ENCODE data around the gene IGIP. TPM values are rescaled to one million over a fixed set of nuclear protein-coding genes. Genes with fewer than 3 reads are reported as not detected.
"Not testable (repeated sequence)": the region's sequence is repeated elsewhere in the genome, so short reads cannot be mapped to it uniquely, and the experiment has no call there.

The IGIP gene
- total RNA-seq, 2 donors from 2014 or later: 12.3 to 14.4 TPM

DNA sequence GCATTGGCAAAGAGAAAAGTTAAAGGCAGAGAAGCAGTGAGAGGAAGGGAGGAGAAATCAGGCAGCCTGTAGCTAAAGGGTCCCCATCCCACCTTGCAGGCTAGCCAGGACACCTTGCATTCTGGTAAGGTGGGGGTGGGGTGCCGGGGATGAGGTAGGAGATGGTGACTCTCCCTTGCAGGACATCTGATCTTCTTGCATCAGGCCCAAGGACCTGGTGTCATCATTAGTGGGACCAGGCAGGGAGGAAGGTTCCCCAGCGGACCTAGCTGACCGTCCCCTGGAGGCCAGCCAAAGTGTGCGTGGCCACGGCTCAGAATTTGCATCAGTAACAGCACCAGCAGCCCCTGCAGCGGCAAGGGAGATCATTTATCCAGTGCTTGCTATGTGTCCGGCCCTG lies 27.5 kb downstream of the IGIP start:
- intact Hi-C loops (cut with DNase I): no loop called here
- no peak for ATAC-seq

DNA sequence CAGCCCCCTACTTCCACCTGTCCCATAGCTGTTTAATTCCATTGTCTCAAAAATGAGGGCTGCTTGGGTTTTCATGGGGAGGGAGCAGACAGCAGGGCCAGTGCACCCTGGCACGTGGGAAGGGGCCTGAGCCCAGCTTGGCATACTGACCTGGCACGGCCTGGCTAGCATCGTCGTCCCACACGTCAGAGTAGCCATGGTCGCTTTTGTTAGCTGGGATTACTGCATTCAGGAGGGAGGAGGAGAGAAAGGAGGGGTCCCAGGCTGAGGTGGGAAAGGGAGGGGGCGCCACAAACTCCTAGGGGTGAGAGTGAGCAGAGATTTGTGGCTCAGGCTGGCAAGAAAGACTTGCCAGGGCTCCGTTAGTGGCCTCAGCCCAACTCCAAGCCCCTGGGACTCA lies 28.2 kb downstream of the IGIP start:
- intact Hi-C loops (cut with DNase I): no loop called here
- DNase-seq (no peak), ATAC-seq (no peak)

More for the DNA sequence above, 27.5 kb downstream of the IGIP start:
- DNase-seq: no peak

DNA sequence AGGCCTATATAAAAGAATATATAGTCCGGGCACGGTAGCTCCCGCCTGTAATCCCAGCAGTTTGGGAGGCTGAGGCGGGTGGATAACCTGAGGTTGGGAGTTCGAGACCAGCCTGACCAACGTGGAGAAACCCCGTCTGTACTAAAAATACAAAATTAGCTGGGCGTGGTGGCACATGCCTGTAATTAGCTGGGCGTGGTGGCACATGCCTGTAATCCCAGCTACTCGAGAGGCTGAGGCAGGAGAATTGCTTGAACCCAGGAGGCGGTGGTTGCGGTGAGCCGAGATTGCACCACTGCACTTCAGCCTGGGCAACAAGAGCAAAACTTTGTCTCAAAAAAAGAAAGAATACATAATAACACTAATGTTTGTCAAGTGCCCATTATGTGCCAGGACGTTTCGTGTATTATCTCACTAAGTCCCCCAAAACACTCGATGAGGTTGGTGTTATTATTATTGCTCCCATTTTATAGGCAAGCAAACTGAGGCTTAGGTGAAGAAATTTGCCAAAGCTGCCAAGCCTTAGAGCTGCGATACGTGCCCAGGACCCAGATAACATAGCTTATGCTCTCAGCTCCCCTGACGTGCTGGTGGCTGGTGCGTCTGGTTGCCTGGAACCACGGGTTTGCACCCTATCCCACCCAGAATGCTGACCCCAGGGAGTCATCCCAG lies 29.1 kb downstream of the IGIP start:
- ATAC-seq, DNase-seq: not testable (repeated sequence)
- intact Hi-C loops (cut with DNase I): loop anchor here in 1 of 2 donors (5.0 kb wide), 1 partner anchor 368 kb away; no protein-coding TSS in a partner anchor

GRCh38 chr5:140157032-140157781 lies 31.5 kb downstream of the IGIP start:
- peak; percentile 95 to 96 for ATAC-seq
- intact Hi-C loops (cut with DNase I): loop anchor here in 1 of 2 donors (1.0 to 5.0 kb wide), 2 partner anchors 84 to 370 kb away; no protein-coding TSS in a partner anchor
- DNase-seq: peak; percentile 92

GRCh38 chr5:140159014-140159927 lies 33.5 kb downstream of the IGIP start:
- intact Hi-C loops (cut with DNase I): loop anchor here in 1 of 2 donors (5.0 kb wide), 1 partner anchor 372 kb away; no protein-coding TSS in a partner anchor
- no peak for ATAC-seq
- no peak for DNase-seq

DNA sequence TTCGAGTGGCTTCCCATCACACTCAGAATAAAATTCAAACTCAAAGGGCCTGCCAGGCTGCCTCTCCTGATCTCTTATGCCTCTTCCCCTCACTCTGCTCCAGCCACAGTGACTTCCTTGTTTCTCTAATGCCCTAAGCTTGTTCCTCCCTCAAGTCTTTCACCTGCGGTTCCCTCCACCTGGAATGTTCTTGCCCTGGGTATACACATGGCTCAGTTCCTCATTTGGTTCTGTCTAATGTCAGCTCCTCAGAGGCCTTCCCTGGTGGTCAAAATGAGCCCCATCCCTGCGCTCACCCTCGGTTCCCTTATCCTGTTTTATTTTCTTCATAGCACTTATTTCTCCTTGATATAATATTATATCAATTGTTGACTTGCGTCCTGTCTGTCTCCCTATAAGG lies 36.5 kb downstream of the IGIP start:
- DNase-seq (no peak), ATAC-seq (no peak)
- intact Hi-C loops (cut with DNase I): no loop called here

GRCh38 chr5:140162781-140163180 lies 37.0 kb downstream of the IGIP start:
- ATAC-seq: no peak
- no peak for DNase-seq
- intact Hi-C loops (cut with DNase I): no loop called here

DNA sequence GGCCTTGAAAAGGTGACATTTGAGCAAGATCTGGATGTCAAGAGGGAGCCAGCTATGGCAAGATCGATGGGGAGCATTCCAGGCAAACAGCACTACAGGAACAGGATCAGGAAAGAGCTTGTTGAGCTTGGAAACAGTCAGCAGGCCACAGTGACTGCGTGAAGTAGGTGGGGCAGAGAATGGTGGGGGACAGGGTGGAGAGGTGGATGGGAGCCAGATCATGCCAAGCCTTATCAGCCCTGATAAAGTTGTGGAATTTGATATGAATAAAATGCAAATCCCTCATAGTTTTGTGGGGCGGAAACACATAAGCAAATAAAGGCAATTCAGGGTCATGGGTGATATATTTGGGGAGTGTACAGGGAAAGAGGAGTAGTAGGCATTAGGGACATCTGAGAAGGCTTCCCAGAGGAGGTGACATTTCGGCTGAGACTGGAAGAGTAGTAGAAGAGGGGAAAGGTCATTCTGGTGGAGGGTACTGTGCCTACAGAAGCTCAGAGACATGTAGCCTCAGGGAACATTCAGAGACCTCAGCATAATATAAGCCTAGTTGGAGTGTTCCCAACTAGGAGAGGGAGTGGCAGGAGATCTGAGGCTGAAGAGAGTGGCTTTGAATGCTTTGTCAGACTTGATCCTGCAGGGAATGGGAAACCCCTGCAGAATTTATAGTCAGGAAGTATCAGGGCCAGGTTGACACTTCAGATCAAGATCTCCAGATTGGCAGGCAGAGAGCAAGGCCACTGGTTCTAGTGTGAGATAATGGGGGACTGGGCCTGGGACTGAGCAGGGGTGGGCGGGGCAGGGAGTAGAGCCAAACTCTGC lies 39.6 kb downstream of the IGIP start:
- DNase-seq (peak; percentile 64), ATAC-seq (peak; percentile 32 to 74)
- intact Hi-C loops (cut with DNase I): no loop called here

GRCh38 chr5:140165923-140166270 lies 40.2 kb downstream of the IGIP start:
- intact Hi-C loops (cut with DNase I): no loop called here
- ATAC-seq (peak in 1 of 2 donors; percentile 21), DNase-seq (no peak)

DNA sequence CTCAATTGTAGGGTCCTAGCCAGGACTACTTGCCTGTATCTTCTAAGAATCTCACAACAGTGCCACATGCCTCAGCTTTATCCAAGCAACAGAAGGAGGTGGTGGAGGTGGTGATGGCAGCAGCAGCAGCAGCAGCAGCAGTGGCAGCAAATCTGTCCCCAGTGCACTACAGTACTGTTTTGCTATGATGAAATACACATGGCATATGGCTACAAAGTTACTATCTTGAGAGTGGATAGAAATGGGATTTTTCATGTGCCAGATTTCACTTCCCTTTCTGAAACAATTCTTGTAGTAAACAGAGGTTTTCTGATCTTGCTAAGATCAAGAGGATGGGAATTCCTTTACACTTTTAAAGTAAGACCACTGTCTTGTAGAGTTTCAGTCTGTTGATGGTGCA lies 41.2 kb downstream of the IGIP start:
- ATAC-seq: no peak
- intact Hi-C loops (cut with DNase I): no loop called here
- DNase-seq: no peak

GRCh38 chr5:140168371-140168770 lies 42.6 kb downstream of the IGIP start:
- intact Hi-C loops (cut with DNase I): no loop called here
- DNase-seq: no peak
- ATAC-seq: no peak

DNA sequence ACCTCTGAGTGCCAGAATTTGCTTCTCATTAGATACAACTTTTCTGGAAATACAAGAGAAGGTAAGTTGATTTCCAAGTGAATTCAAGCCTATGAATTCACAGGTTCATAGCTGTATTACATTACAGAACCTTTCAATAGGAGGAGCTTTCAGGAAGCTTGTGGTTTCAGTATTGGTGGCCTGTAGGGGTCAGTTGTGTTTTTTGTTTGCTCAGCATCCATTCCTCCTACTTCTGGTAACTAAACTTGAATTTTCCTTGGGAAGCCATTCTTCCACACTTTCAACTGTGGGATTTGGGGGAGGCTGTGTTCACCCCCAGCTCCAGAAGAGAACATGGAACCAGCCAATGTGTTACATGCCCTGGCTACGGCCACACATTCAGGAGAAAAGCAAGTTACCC lies 43.7 kb downstream of the IGIP start:
- intact Hi-C loops (cut with DNase I): no loop called here
- ATAC-seq: no peak
- no peak for DNase-seq

- DNase-seq (no peak), ATAC-seq (no peak)
- intact Hi-C loops (cut with DNase I): loop anchor here in 1 of 2 donors (10.0 kb wide), 2 partner anchors 72 to 182 kb away; no protein-coding TSS in a partner anchor
These were observed 46.7 kb downstream of the IGIP start for GRCh38 chr5:140172483-140172882.

DNA sequence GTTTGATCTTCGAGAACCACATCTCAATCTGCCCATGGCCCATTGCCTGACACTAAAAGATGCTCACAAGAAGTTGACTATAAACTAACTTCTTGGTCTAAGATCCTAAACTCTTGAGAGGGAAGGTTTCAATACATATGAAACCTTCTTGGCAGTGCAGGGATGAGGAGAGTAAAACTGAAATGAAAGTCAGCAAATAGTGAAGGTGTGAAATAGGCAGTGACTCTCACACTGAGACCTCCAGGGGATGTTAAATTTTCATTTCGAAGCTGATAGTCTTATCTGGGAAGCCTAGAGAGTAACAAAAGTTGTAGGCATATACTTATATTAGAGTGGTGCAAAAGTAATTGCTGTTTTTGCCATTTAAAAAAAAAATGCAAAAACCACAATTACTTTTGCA lies 48.3 kb downstream of the IGIP start:
- DNase-seq (no peak), ATAC-seq (no peak)
- intact Hi-C loops (cut with DNase I): loop anchor here in 1 of 2 donors (10.0 kb wide), 2 partner anchors 71 to 181 kb away; no protein-coding TSS in a partner anchor

- DNase-seq: peak; percentile 97
- ATAC-seq: peak; percentile 93 to 96
- intact Hi-C loops (cut with DNase I): loop anchor here (5.0 to 10.0 kb wide), 3 partner anchors 70 to 180 kb away; partner anchors contain the start of gene HBEGF (in 1 of the 2)
These were observed 49.0 kb downstream of the IGIP start, which contains the start of gene CYSTM1 for GRCh38 chr5:140174465-140175366. TSS of gene CYSTM1 (plus strand) at chr5:140175188. CDS start at chr5:140194466, 19,278 bp downstream.

DNA sequence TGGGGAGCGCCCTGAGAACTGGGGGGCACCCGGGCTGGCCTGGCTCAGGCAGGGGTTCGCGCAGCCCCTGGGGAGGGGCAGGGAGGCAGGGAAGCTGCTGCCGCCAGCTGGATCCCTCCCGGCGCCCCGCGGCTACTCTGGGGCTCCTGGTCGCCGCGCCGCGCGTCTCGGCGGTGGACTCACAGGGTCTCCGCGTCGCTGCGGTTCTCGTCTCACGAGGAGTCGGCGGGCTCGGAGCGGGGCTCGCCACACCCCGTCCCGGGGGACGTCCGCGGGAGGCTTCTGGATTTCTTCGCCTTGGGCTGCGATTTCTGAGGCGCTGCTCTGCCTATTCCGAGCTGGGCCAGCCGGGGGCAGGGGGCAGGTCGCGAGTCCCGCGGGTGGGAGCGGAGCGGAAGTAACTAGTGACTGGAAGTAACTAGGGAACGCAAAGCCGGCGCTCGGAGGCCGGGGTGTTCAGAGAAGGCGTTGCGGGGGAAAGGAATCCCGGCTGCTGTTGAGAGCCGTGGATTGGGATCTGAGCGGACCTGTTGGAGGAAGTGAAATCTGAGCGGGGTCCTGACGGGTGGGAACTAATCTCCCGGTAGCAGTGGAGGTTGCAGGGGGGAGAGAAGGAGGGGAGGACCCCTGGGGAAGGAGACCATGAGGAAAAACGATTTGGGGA lies 49.8 kb downstream of the IGIP start:
- peak; percentile 68 to 69 for ATAC-seq
- intact Hi-C loops (cut with DNase I): loop anchor here (5.0 to 10.0 kb wide), 3 partner anchors 69 to 179 kb away; partner anchors contain the start of gene HBEGF (in 1 of the 2)
- peak; percentile 85 for DNase-seq

DNA sequence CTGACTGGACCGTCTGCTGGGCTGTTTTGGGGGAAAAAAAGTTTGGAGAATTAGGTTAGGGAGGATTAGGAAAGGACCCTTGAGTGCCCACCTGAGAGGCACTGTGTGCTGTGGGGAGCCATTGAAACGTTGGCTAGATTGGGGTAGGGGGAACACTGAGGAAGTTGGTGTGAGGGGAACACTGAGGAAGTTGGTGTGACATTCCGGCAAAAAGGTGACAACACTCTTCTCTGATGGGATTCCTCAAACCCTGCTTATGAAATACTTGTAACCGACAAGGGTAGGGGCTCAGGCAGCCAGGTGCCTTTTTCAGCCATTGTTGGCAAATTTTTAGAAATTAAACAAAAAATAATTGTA lies 50.3 kb downstream of the IGIP start:
- intact Hi-C loops (cut with DNase I): loop anchor here (5.0 to 10.0 kb wide), 3 partner anchors 69 to 179 kb away; partner anchors contain the start of gene HBEGF (in 1 of the 2)
- no peak for DNase-seq
- ATAC-seq: no peak

Data from left cardiac atrium (tissue), 4 donors.